Esophagus mucosa (tissue), 1 donor: ENCODE results near the gene KCP. TPM values are rescaled to one million over a fixed set of nuclear protein-coding genes. Genes with fewer than 3 reads are reported as not detected.

Experiments
- ATAC-seq: fragments of 200-7000 bp; cut with Tn5 transposase; one replicate; pipeline ENCODE4 v1.9.1; 2020
- total RNA-seq: library from RNA; stranded (reverse); gene quantifications from one replicate; pipeline ENCODE4 v1.2.4, GENCODE V29; 2023
- donor health status: DM: yes; HTN: yes; CAD: no.

KCP gene
- total RNA-seq, 1 donor from 2014 or later = 1.8 TPM

DNA sequence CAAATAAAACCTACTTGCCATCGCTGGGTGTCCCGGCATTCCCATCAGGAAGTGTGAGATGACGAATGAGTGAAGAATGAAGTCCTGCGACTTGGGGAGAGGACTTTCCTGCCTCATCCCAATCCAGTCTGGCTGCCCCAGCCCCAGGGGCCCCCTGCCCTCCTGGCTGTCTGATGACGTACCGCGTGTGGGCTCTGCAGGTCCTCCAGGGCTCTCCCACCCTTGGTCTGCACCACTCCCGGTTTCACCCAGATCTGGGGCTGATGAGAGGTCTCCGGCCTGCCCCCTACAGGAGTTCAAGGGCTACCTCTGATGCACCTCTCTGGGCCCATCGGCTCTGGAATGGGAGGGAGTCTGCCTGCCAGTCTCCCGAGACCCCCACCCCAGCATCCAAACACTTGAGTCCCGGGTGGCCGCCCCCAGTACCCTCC is 38.1 kb downstream of the KCP start:
- ATAC-seq = no peak

DNA sequence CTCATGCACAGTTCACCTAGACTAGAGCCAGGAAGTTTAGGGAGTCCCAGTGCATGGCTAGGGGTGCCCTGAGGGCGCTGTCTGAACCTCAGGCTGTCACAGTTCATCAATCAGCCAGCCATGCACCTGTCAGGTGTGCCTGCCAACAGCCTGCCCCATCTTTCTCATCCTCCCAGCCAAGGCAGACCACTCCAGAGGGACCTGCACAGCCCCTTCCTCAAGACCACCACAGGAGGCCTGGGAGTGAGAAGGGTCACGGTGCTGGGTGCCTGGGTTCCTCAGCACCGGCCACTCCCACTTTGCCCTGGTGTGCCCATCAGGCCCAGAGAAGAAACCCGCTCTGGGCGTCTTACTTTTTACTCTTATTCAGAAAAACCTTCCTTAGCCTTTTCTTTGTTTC is 39.5 kb downstream of the KCP start:
- ATAC-seq = no peak

DNA sequence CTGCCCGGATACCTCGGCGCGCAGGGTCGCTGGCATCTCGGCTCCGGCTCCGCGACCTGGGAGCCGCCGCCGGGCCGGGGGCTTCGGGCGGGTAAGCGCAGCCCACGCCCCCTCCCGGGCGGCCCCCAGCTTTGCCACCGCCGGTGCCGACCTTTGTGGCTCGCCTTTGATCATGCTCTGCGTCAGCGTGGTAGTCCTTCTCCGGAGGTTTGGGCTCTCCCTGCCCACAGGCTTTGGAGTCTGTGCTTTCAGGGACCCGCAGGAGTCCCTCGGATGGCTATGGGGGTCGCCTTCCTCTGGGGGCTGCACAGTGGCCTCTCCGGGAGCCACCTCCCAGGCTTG is 40.6 kb downstream of the KCP start:
- no peak for ATAC-seq

DNA sequence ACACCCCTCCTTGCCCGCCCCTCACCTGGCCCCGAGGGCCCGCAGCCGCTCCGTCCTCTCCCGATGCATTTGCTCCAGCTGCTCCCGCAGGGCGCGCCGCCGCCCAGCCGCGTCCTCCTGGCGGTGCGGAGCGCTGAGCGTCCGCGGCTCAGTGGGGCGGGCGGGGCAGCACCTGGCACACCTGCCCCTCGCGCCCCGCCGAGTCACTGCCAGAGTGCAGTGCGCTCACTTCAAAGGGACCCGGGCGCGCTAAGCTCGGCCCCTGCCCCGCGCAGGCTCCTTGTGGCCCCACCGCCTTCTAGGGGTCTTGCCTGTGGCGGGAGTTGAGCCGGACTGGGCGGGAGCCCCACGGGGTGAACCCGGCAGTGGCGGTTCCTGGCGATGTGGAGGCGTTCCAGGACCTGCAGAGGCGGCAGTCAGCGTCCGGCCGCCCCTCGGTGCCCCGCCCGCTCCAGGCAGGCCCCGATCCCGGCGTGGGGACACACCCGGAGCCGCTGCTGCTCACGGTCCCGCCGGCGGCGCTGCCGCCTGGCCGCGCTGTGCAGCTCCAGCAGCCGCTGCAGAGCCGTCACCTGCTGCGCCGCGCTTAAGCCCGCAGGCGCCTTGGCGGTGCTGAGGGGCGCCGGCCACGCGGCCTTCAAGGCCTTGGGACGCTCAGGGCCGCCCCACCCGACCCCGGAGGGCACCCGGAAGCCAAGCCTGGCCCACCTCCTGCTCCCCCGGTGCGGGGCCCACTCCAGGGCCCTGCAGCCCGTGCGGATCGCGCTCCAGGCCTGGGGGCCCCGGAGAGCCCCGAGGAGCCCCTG is 41.2 kb downstream of the KCP start:
- ATAC-seq = peak; percentile 74

DNA sequence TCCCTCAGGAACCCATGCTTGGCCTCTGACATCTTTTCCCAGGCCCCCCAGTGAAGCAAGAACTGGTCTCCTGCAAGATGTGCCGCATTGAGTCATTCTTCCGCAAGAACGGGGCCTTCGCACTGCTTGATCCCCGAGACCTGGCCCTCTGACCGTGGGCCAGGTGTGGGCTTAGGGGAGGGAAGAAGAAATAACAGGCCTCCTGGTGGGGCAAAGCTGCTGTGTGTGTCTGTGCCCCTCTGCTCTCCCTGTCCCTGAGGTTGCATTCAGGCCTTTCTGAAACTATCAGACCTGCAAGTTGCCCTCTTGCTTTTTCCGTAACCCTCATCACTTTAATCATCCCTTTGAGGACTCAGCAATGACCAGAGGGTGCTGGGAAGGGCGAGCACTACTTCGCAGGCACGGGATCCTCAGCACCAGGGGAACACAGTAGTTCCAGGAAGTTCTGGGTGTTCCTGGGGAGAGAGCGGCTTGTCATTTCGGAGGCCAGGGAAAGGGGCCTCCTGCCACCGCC is 41.8 kb downstream of the KCP start:
- no peak for ATAC-seq

DNA sequence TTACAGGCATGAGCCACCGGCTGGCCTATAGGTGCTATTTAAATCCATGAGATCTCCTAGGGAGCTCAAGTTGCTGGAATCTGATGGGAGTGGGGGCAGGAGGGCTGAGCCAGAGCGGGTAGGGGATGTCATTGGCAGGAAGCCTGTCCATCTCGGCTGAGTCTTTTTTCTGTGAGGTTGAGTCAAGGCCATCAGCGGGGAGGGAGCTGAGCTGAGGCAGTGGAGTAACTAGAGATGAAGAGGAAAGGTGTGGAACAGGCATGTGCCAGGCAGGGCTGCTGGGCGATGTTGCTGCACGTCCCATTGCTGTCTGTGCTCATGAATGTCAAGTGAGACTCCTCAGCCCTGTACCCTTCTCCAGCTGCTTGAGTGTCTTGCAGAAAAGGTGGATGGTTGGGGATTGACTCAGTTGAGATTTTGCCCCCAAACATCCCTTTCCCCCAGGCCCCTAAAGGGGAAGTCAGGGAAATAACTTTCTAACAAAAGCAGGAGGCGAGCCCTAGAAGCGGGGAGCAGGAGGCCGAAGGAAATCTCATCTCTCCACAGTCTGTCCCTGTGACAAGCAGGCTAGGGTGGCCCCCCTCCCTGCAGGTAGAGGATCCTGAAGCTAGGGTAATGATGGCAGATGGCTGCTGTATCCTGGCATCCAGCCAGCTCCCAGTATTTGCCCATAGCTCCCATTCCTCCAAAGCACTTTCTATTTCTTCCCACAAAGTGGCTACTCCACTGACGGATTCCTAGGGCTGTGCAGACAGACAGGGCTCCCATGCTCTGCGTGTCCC is 42.5 kb downstream of the KCP start:
- peak; percentile 66 for ATAC-seq

DNA sequence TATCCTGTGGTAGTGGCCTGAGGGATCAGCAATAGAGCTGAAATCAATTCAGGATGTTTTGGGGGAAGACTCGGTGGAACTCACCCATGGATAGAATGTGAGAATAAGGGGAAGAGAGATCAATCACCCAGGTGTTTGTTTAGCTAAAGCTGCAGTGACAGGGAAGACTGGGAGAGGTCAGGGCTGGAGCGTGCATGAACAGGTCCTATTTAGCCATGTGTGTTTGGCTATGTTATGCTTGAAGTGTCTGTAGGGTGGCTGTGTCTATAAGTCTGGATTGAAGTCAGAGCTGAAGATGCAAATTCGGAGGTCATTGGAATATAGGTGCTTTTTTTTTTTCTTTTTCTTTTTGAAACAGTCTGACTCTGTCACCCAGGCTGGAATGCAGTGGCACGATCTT is 43.3 kb downstream of the KCP start:
- ATAC-seq = peak; percentile 61

DNA sequence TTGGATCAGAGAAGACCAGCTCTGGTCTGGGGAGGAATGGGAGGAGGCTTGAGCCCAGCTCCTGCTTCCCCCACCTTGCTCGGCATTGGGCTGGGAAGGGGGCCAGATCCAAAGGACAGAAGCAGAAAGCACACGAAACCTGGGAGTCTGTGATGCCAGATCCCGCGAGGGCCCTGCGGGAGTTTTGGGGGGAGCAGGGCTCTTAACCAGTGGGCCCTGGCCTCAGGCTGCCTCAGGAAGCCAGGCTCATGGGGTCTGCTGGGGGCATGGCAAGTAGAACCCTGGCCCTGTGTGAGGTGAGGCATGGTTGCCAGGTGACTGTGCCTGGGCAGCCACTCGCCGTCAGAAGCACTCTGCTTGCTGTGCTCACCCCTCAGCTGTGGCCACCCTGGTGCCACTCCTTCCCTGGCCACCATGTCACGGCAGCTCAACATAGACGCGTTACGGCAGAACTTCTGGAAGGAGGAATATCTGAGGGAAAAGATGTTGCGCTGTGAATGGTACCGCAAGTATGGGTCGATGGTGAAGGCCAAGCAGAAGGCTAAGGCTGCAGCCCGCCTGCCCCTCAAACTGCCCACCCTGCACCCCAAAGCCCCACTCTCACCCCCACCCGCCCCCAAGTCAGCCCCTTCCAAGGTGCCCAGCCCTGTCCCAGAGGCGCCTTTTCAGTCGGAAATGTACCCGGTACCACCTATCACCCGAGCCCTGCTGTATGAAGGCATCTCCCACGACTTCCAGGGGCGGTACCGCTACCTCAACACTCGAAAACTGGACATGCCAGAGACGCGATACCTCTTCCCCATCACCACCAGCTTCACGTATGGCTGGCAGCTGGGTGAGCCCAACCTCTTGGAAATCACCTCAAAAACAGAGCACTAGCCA is 44.3 kb downstream of the KCP start:
- no peak for ATAC-seq

DNA sequence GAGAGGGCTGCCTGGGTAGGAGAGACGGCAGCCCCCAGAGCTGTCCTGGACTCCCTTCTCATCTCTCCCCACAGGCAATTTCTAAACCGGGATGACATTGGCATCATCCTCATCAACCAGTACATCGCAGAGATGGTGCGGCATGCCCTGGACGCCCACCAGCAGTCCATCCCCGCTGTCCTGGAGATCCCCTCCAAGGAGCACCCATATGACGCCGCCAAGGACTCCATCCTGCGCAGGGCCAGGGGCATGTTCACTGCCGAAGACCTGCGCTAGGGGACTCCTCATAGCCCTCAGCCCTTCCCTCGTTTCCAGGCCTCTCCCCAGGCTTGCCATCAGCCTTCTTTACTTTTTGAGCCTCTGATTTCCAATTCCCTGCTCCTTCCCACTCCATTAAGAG is 45.2 kb downstream of the KCP start:
- no peak for ATAC-seq

DNA sequence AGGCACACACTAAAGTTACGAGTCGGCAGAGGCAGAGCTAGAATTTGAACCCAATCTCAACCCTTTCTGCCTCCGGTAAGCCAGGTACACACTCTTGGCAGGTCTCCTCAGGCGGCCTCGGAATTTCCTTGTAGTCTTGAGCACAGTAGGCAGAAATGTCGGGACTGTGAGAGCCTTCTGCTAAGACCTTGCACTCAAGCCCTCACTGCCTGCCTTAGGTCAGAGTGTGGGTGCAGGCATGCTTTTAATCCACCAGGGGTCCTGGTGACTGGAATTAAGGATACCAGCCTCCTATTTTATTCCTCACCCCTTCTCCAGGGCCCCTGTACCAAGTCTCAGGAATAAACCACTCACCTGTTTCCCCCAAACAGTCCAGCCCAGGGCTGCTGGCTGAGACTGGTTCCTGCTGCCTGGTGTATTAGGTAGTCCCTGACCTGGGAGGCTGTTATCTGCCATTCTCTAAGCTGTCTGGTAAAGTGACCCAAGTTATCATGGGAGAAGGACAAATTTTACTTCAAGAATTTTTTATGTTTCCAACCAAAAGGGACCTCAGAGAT is 47.0 kb downstream of the KCP start:
- ATAC-seq = peak; percentile 7

DNA sequence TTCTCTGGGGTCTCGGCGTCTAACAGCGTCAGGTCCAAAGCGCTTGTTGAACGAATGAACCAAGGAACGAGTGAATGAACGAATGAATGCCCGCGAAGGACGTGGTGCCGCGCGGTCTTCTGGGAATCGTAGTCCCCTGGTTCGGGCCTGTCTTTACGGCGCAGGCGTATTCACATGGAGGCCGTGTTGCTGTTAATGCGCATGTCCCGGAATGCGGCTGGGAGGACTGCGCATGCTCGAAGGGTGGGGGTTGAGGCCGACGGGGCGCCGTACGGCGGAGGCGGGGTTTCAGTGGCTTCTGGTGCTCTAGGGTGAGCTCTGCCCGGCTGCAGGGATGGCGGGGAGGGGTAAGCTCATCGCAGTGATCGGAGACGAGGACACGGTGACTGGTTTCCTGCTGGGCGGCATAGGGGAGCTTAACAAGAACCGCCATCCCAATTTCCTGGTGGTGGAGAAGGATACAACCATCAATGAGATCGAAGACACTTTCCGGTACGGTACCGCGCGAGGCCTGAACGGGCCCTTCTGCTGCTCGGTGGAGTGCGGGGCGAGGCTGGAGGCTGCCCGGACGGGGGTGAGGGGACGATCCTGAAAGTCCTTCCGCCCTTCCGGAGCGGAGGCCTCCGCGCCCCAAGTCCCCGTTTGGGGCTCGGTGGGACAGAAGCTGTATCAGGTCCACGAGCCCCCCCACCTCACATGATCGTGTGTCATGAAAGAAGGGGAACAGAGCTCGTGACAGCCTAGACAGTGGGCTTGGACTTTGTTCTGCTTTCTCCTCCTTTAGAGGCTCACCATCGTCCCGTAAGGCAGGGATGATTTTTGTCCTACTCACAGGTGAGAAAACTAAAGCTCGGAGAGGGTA is 47.7 kb downstream of the KCP start, which contains the start of gene ATP6V1F:
Gene ATP6V1F, plus strand, starts transcription at position 286 of the 862 bp plus-strand sequence. Its CDS starts 49 bp downstream, at position 335.
- peak; percentile 93 for ATAC-seq

DNA sequence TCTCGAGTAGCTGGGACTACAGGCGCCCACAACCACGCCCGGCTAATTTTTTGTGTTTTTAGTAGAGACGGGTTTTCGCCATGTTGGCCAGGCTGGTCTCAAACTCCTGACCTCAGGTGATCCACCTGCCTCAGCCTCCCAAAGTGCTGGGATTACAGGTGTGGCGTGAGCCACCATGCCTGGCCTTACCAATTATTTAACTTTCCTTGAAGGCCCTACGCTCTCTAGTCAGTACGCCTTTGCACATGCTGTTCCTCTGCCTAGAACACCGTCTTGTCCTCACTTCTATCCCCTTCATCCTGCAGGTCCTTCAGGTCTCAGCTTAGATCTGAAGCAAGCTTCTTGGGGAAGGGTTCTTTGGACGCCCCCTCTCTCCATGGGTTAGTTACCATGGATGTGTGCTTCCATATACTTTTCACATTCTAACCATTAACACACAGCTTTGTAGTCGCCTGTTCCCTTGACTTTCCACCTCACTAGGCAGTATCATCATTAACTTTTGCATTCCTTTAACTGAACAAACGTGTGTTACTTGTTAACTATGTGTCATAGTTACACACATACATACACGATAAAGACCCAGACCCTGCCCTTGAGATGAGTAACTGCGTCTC is 48.4 kb downstream of the KCP start:
- ATAC-seq = no peak

DNA sequence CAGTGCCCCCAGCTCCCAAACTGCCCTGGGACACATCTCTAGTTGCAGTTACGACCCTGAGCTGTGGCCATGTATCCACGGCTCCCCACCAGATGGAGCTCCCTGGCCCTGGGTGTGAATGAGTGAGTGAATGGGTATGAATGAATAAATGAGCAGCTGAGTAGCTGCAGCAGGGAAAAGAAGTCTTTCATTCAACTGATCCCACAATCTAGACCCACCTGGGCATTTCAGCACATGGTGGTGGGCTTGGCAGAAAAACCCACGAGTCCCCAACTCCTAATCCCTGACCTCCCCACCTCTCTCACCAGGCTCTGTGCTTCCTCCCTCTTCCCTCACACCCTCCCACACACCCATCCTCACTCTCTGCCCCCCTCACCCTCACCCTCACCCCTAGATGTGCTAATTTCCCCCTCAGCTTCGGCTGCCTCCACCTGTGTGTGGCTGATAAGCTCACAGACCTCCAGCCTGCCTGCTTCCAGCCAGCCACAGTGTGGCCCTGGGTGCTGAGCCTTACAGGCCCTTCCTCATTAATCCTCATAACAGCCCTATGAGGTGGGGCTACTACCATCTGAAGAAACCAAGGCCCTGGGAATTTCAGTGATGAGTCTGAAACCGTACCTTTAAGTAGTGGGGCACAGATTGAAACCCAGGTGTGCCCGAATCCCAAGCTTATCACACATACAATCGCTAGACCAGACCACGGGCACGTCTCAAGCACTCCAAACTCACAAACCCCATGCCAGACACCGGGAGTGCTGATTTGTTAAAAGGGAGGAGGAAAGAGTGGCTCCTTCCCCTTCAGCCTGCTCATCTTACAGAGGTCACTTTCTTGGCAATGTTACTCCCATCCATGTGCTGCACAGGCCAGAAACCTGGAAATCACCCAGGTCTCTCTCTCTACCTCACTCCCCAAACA is 50.1 kb downstream of the KCP start:
- ATAC-seq = no peak

DNA sequence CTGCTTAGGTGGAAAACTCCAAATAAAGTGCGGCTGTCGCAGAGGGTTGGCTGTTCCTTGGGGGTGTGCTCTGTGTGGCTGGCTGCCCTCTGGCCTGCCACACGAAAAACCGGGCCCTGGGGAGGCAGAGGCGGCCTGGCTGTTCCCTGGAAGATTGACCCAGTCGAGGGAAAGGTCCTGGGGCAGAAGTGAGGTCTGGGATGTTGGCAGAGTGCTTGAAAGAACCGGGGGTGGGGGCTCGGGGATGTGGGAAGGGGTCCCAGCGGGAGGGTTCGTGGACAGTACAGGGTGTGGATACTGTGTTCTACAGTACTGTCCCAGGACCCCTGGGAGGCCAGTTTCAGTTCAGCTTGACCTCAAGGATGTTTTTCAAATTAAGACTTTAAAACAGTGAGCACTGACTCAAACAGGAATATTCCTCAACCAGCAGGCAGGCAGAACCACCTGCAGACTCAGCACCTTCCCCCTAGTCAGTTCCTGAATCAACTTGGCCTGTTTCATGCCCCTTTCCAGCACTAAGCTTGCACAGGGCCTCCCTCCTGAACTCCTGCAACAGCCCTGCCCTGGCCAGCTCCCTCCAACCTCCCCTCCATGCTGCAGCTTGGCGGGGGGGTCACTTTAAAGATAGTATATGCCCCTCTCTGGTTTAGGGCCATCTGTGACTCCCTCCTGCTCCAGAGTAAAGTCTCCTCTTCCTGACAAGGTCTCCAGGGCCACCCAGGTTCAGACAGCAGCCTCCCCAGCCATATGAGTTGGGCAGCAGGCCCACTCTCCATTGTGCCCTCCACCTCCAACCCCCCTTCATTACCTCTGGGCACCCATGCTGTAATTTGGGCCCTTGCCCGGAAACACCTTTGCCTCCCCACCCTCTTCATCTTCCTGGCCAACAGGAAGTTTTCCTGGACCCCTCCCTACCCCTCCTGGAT is 51.0 kb downstream of the KCP start:
- no peak for ATAC-seq

DNA sequence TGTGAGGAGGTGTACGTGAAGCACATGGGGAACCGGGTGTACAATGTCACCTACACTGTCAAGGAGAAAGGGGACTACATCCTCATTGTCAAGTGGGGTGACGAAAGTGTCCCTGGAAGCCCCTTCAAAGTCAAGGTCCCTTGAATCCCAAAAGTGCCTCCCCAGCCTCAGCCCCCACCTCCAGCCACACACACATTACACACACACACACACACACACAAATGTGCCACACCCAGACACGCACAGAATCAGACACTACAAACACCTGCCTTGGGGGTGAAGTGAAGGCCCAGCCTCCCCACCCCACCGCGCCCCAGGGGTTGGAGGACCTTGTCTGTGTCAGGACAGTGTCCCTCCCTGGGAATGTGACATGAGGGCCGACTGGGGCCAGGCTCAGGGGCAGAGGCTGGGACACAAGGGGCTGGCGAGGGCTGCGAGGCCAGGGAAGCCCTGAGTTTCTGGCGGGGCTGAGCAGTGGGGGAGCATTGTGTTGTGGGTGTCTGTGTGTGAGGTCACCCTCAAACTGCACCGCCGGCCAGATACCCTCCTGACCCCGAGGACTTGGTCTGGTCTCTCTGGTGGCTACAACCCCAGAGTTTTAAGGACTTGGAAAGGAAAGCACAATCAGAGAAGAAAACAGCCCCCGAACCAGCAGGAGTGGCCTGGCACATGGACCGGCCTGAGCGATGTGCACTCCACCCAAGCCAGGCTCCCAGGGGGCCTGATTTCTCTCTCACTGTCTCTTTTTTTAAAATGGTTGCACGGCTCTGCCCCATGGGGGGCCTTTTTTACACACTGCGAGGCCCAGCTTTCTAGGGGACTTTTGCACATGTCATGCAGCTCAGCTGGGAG is 51.9 kb downstream of the KCP start:
- no peak for ATAC-seq

DNA sequence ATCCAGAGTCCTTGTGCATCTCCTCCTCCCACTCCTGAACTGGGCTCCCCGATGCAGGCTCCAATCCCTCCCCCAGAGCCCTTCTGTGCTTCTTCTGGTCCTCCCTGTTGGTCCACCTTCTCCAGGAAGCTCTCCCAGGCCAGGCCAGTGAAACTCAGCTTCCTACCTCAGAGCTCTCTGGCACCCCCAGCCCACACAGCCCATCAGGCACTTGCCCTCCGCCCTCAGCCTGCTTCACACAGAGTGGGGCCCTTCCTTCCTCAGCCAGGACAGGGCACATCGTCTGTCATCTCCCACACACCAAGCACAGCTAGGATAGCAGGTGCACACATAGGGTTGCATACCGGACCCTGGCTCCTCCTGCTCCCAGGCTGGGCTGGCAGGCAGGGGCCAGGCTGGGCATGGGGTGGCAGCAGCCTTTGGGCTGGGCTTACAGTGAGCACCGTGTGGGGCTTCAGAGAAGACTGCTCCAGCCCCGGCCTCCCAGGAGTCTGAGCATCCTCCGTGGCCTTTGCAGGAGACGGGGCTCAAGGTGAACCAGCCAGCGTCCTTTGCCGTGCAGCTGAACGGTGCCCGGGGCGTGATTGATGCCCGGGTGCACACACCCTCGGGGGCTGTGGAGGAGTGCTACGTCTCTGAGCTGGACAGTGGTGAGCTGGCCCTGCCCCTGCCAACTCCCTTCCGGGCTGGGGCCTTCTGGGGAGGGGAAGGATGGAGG is 54.3 kb downstream of the KCP start:
- no peak for ATAC-seq

DNA sequence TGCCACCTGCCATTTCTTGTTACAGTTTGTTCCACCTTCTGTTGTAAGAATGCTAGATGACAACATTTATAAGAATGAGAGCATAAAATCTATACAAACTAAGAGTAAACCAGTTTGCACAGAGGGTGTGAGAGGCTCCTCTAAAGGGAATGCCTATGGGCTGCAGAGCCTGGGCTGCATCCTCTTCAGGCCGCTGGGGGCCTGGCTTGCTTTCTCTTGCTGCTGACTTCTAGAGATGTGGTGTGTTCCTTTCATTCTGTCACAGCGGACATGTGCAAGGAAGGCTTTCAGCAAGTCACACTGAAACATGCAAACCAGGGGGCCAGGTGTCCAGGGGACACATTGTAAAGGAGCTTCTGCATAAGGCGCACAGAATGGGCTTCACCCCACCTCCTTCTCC is 55.0 kb downstream of the KCP start:
- ATAC-seq = peak; percentile 7
